Measurements from ENCODE around the gene ANKMY1. TPM values are rescaled to one million over a fixed set of nuclear protein-coding genes. Genes with fewer than 3 reads are reported as not detected.

Gene ANKMY1
- total RNA-seq, 1 donor from 2014 or later: 16.8 TPM

GRCh38 chr2:240508832-240509545 is 48.8 kb downstream of the ANKMY1 start:
- peaks cover 2% of the 10 kb centered on the region for H3K4me1 Mint-ChIP-seq (ENCODE audit: unreplicated experiment)
- H3K27me3 Mint-ChIP-seq: no peaks in the 10 kb centered on the region
- no peak overlapping the region for H3K27ac Mint-ChIP-seq
- TF ChIP-seq, protein P1, sequence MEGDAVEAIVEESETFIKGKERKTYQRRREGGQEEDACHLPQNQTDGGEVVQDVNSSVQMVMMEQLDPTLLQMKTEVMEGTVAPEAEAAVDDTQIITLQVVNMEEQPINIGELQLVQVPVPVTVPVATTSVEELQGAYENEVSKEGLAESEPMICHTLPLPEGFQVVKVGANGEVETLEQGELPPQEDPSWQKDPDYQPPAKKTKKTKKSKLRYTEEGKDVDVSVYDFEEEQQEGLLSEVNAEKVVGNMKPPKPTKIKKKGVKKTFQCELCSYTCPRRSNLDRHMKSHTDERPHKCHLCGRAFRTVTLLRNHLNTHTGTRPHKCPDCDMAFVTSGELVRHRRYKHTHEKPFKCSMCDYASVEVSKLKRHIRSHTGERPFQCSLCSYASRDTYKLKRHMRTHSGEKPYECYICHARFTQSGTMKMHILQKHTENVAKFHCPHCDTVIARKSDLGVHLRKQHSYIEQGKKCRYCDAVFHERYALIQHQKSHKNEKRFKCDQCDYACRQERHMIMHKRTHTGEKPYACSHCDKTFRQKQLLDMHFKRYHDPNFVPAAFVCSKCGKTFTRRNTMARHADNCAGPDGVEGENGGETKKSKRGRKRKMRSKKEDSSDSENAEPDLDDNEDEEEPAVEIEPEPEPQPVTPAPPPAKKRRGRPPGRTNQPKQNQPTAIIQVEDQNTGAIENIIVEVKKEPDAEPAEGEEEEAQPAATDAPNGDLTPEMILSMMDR (conservative IDR thresholded peaks at IDR 0.05): no peak
- no peaks in the 10 kb centered on the region for H3K9me3 Mint-ChIP-seq
- no peaks in the 10 kb centered on the region for H3K36me3 Mint-ChIP-seq
- H3K4me3 Mint-ChIP-seq: no peak overlapping the region
- DNase-seq (ENCODE audit: extremely low spot score, unreplicated experiment): peak; percentile 53

- TF ChIP-seq, protein P1 (conservative IDR thresholded peaks at IDR 0.05): no peak
- Mint-ChIP-seq H3K36me3 (no peaks in the 10 kb centered on the region), H3K4me1 (ENCODE audit: unreplicated experiment) (no peaks in the 10 kb centered on the region), H3K27me3 (no peaks in the 10 kb centered on the region), H3K4me3 (no peak overlapping the region), H3K27ac (no peak overlapping the region), H3K9me3 (no peaks in the 10 kb centered on the region)
- no peak for DNase-seq (ENCODE audit: extremely low spot score, unreplicated experiment)
Measured at GRCh38 chr2:240507778-240508251, 50.0 kb downstream of the ANKMY1 start.

GRCh38 chr2:240507060-240507777 is 50.6 kb downstream of the ANKMY1 start:
- Mint-ChIP-seq H3K4me3 (no peak overlapping the region), H3K4me1 (ENCODE audit: unreplicated experiment) (no peaks in the 10 kb centered on the region), H3K9me3 (no peaks in the 10 kb centered on the region), H3K36me3 (no peaks in the 10 kb centered on the region), H3K27me3 (no peaks in the 10 kb centered on the region), H3K27ac (no peak overlapping the region)
- peak; percentile 61 for DNase-seq (ENCODE audit: extremely low spot score, unreplicated experiment)
- TF ChIP-seq, protein P1 (conservative IDR thresholded peaks at IDR 0.05): no peak

- no peaks in the 10 kb centered on the region for H3K36me3 Mint-ChIP-seq
- peak; percentile 55 for DNase-seq (ENCODE audit: extremely low spot score, unreplicated experiment)
- H3K4me1 Mint-ChIP-seq (ENCODE audit: unreplicated experiment): no peaks in the 10 kb centered on the region
- no peak overlapping the region for H3K4me3 Mint-ChIP-seq
- H3K9me3 Mint-ChIP-seq: no peaks in the 10 kb centered on the region
- no peak overlapping the region for H3K27ac Mint-ChIP-seq
- no peaks in the 10 kb centered on the region for H3K27me3 Mint-ChIP-seq
- TF ChIP-seq, protein P1 (conservative IDR thresholded peaks at IDR 0.05): no peak
Measured at GRCh38 chr2:240506406-240507059, 51.3 kb downstream of the ANKMY1 start.

DNA sequence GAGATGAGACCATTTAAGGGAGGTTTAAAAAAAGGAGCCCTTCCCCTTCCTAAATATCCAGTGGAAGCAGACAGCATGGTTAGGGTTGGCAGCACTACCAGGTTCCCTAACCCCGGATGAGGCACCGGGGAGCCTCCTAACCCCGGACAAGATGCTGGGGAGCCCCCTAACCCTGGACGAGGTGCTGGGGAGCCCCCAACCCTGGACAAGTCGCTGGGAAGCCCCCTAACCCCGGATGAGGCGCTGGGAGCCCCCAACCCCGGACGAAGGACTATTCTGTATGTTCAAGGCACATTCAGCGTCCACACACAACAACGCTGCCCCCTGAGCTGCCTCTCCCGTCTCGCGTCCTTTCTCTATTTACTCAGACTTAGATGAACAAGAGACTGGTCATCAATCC is 51.9 kb downstream of the ANKMY1 start:
- H3K36me3 Mint-ChIP-seq: no peaks in the 10 kb centered on the region
- TF ChIP-seq, protein P1 (conservative IDR thresholded peaks at IDR 0.05): no peak
- peak; percentile 61 for DNase-seq (ENCODE audit: extremely low spot score, unreplicated experiment)
- no peaks in the 10 kb centered on the region for H3K27me3 Mint-ChIP-seq
- H3K4me1 Mint-ChIP-seq (ENCODE audit: unreplicated experiment): no peaks in the 10 kb centered on the region
- H3K27ac Mint-ChIP-seq: no peak overlapping the region
- no peaks in the 10 kb centered on the region for H3K9me3 Mint-ChIP-seq
- H3K4me3 Mint-ChIP-seq: no peak overlapping the region
